ENCODE data around the gene HES2.

HES2 gene

DNA sequence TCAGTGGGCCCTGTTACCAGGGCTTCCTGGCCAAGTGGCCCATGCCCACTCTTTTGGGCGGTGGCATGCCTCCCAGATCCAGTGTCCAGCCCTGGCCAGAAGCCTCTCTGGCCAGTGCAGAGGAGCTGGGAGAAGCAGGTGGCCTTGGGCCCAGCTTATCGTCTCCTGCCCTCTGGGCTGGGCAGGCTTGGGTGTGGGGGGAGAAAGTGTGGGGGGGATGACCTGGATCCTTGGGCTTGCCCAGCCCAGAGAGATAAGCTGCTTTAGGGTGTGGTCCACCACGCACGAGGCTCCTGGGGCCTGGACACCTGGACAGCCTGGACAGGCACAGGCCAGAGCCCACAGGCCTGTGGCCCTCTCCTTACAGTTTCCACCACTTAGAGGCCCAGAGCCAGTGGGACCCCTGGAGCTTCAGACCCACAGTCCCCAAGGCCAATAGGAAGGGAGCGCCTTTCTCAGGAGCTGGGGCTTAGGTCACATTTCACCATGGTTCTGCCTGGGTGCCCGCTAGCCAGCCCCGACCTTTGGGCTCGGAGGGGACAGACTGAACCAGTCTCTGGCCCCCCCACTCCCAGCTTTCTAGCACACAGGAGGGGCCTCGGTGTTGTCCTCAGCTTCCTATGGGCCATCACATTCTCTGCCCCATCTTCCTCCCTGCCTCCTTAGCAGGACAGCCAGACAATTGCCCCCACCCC, 6.7 kb upstream of the HES2 start:
- CTCF ChIA-PET: interaction anchor here (0.9 to 1.7 kb wide), 4 partner anchors 12 to 220 kb away, joined by 3 to 14 read pairs (median 4); no protein-coding TSS in a partner anchor
- TF ChIP-seq CTCF (IDR thresholded peaks at IDR 0.05; ENCODE audit: control extremely low read depth, extremely low read depth, low read depth, missing control alignments): no peak
- DNase-seq (ENCODE audit: extremely low spot score): no peak
- POLR2A ChIA-PET: no interaction called here

GRCh38 chr1:6425658-6426057, 5.9 kb upstream of the HES2 start:
- POLR2A ChIA-PET: no interaction called here

GRCh38 chr1:6424619-6425593, 5.2 kb upstream of the HES2 start, which contains the start of gene ESPN:
Gene ESPN (plus strand): TSS chr1:6424776. CDS start chr1:6424956, 180 bp downstream.
- TF ChIP-seq CTCF (IDR thresholded peaks at IDR 0.05; ENCODE audit: control extremely low read depth, extremely low read depth, low read depth, missing control alignments): no peak
- DNase-seq (ENCODE audit: extremely low spot score): peak; percentile 67
- ChIA-PET POLR2A (no interaction called here), CTCF (interaction anchor here (1.0 kb wide), 2 partner anchors 13 to 178 kb away, joined by 4 to 6 read pairs; no protein-coding TSS in a partner anchor)

More at GRCh38 chr1:6425658-6426057, 5.9 kb upstream of the HES2 start:
- DNase-seq (ENCODE audit: extremely low spot score): no peak
- TF ChIP-seq CTCF (IDR thresholded peaks at IDR 0.05; ENCODE audit: control extremely low read depth, extremely low read depth, low read depth, missing control alignments): no peak
- CTCF ChIA-PET: interaction anchor here (0.9 to 1.7 kb wide), 5 partner anchors 11 to 221 kb away, joined by 3 to 14 read pairs (median 4); no protein-coding TSS in a partner anchor

DNA sequence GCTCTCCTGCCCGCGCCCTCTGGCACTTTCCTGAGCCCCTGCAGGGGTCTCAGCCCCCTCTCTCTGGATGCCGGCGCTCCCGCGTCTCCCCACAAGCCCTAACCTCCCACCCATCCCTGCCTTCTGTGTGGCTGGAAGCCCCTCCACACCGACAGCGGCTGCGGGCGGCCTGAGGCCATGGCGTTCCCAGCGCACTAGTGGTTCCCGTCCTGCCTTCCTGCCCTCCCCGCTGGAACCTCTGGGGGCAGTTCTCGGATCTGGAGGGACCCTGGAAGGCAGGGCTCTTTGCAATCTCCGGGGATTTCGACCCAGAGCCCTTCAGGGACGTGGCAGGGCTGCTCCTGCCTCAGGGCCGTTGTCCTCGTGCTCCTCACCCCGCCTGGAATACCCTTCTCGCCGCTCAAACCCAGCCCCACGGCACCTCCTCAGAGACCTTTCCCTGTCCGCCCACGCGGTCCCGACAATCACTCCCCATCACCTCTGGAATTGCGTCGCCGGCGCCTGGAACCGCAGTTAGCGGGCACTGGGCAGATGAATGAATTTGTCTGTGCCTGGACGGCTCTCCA, 4.4 kb upstream of the HES2 start:
- ChIA-PET CTCF (interaction anchor here (1.3 to 6.0 kb wide), 8 partner anchors 10 to 191 kb away, joined by 3 to 94 read pairs (median 6); no protein-coding TSS in a partner anchor), POLR2A (no interaction called here)
- TF ChIP-seq CTCF (IDR thresholded peaks at IDR 0.05; ENCODE audit: control extremely low read depth, extremely low read depth, low read depth, missing control alignments): no peak
- no peak for DNase-seq (ENCODE audit: extremely low spot score)

DNA sequence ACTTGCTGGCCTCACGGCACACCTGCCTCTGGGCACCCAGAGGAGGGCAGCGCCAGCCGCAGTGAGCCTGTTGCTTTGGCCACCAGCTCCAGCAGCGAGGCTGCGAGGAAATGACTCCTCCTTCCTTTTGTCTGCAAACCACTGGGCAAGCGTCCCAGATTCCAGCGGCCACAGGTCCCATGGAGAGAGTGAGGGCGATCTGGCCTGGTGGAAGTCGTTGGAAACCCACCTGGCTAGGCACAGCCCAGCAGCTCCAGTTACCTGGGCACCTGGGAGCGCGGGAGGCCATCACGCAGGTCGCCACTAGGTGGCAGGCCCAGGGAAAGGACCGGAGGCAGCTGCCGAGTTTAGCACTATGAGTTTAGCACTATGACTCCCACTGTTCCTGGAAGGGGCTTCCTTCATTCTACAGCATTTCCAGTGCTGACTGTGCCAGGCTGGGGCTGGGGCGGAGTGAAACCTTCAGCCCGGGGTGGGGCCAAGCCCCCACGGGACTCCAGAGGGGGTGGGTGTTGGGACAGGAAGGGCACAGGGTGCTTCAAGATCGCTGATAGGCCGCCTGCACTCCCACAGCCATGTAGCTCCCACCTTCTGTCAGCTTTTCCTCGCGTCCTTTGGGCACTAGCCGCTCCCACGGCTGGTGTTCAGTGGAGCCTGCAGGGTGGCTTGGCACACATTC, 3.7 kb upstream of the HES2 start:
- peak; percentile 89 for TF ChIP-seq CTCF (IDR thresholded peaks at IDR 0.05; ENCODE audit: control extremely low read depth, extremely low read depth, low read depth, missing control alignments)
- ChIA-PET CTCF (interaction anchor here (0.6 to 6.0 kb wide), 25 partner anchors 9 to 784 kb away, joined by 3 to 94 read pairs (median 4); no protein-coding TSS in a partner anchor), POLR2A (no interaction called here)
- DNase-seq (ENCODE audit: extremely low spot score): peak; percentile 83
